Fibroblast of gingiva (primary cell): ENCODE data around the gene SVIL.
A peak's percentile ranks its signal among the peaks of the same experiment; 100 is the strongest.
"Not testable (repeated sequence)": the region's sequence is repeated elsewhere in the genome, so short reads cannot be mapped to it uniquely, and the experiment has no call there.

Experiments used
- DNase-seq: peaks from one replicate; pipeline ENCODE4 v3.0.0-alpha.2; 2011; ENCODE audit warnings: low read depth

SVIL gene

GRCh38 chr10:29484677-29485076 is 150.1 kb downstream of the SVIL start:
- DNase-seq, result not testable (repeated sequence)

- DNase-seq, result peak; percentile 15
Measured at GRCh38 chr10:29482591-29483431, 152.0 kb downstream of the SVIL start.

- DNase-seq, result no peak
Measured at GRCh38 chr10:29481906-29482440, 152.8 kb downstream of the SVIL start.

- no peak for DNase-seq
Measured at GRCh38 chr10:29479981-29480954, 154.5 kb downstream of the SVIL start.

- DNase-seq, result no peak
Measured at GRCh38 chr10:29479081-29479925, 155.5 kb downstream of the SVIL start.

- DNase-seq, result no peak
Measured at GRCh38 chr10:29473406-29474100, 161.2 kb downstream of the SVIL start.

- DNase-seq, result no peak
Measured at GRCh38 chr10:29473087-29473356, 161.7 kb downstream of the SVIL start.

- no peak for DNase-seq
Measured at GRCh38 chr10:29472301-29473086, 162.3 kb downstream of the SVIL start.

GRCh38 chr10:29471544-29471859 is 163.3 kb downstream of the SVIL start:
- DNase-seq, result peak; percentile 69

- no peak for DNase-seq
Measured at GRCh38 chr10:29470843-29471543, 163.8 kb downstream of the SVIL start.

GRCh38 chr10:29470355-29470705 is 164.4 kb downstream of the SVIL start:
- no peak for DNase-seq

GRCh38 chr10:29469481-29470354 is 165.1 kb downstream of the SVIL start:
- DNase-seq, result no peak

- no peak for DNase-seq
Measured at GRCh38 chr10:29465384-29465783, 169.4 kb downstream of the SVIL start.

- peak; percentile 59 for DNase-seq
Measured at GRCh38 chr10:29464671-29465171, 170.1 kb downstream of the SVIL start.

GRCh38 chr10:29461042-29461441 is 173.7 kb downstream of the SVIL start:
- DNase-seq, result no peak

GRCh38 chr10:29458190-29458589 is 176.6 kb downstream of the SVIL start:
- not testable (repeated sequence) for DNase-seq

- no peak for DNase-seq
Measured at GRCh38 chr10:29455095-29455494, 179.7 kb downstream of the SVIL start.

- DNase-seq, result no peak
Measured at GRCh38 chr10:29454250-29454649, 180.5 kb downstream of the SVIL start.

- no peak for DNase-seq
Measured at GRCh38 chr10:29452546-29452945, 182.2 kb downstream of the SVIL start.
